AG04450 (cell line): ENCODE data around the gene SLC44A3. TPM values are rescaled to one million over a fixed set of nuclear protein-coding genes. Genes with fewer than 3 reads are reported as not detected.

ENCODE experiments used
- CTCF ChIA-PET: fragments of 300-600, 350-600 bp; formaldehyde crosslinking; extraction: SDS; loops from one replicate; lab custom pipeline; 2022; ENCODE audit warnings: antibody characterized with exemption, inconsistent platforms; lab: Charles Lee
- POLR2A ChIA-PET: fragments of 350-600 bp; formaldehyde crosslinking; extraction: SDS; loops from one replicate; lab custom pipeline; 2021; ENCODE audit warnings: antibody characterized with exemption, inconsistent platforms; lab: Yijun Ruan, JAX
- DNase-seq: peaks from one replicate; pipeline ENCODE4 v3.0.0-alpha.2; 2011; ENCODE audit warnings: low read depth, low spot score
- H3K27ac ChIP-seq: one replicate; pipeline ENCODE4 v1.5.1; 2012; ENCODE audit warnings: low read depth, low read length, control low read depth
- H3K27me3 ChIP-seq: one replicate; pipeline ENCODE4 v1.6.0; 2012; ENCODE audit warnings: low read length; ENCODE audit not compliant: control insufficient read depth, insufficient read depth
- H3K4me3 ChIP-seq: 2 replicates; pipeline ENCODE4 v1.5.1; 2011; ENCODE audit warnings: mild to moderate bottlenecking, low read depth, low read length, control low read depth
- H3K9me3 ChIP-seq: 2 replicates; pipeline ENCODE4 v1.5.1; 2012; ENCODE audit warnings: low read length; ENCODE audit not compliant: control insufficient read depth, insufficient read depth
- polyA plus RNA-seq: library from polyadenylated mRNA; depleted of rRNA; stranded (reverse); fragments of >200 nt; gene quantifications from 2 replicates; pipeline ENCODE4 v1.2.3, GENCODE V29; 2011
- TF ChIP-seq, protein P1 (sequence below): IDR thresholded peaks from 2 replicates; pipeline ENCODE4 v1.5.1; 2011; ENCODE audit warnings: low read depth, low read length, control low read depth, inconsistent platforms

The SLC44A3 gene
- polyA plus RNA-seq, 1 experiment, result 3.4 TPM

DNA sequence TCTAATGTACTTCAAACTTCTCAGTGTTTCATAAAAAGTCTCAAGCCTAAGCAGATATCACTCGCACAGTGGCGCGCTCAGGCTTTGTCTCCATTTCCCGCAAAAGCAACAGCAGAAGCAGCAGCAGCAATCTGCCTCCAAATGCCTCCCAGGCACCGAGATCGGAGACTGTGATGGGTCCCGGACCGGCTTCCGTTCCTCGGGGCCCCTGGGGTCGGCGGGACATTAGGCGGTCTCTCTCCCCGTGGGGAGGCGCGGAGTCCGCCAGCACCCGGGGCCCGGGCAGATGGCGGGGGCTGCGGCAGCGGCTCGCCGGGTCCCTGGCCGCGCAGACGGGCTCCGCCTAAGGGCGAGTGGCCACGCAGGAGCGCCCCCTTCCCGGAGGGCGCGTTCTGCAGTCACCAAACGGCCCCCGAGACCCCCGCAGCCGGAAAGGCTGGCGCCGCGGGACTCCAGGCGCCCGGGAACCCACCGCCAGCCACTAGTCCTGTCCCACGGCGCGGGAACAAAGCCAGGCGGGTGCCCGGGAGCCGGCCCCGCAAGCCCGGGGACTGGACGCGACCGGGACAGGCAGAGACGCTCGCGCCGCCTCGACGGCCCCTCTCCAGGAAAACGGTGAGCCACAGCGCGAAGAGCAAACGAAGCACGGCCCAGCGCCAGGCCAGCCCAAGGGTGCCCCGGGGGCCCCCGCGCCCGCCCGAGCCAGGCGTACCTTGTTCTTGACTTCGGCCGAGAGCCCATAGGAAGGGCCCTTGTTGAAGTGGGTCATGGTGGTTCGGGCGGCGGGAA is 106.2 kb downstream of the SLC44A3 start:
- TF ChIP-seq, protein P1, sequence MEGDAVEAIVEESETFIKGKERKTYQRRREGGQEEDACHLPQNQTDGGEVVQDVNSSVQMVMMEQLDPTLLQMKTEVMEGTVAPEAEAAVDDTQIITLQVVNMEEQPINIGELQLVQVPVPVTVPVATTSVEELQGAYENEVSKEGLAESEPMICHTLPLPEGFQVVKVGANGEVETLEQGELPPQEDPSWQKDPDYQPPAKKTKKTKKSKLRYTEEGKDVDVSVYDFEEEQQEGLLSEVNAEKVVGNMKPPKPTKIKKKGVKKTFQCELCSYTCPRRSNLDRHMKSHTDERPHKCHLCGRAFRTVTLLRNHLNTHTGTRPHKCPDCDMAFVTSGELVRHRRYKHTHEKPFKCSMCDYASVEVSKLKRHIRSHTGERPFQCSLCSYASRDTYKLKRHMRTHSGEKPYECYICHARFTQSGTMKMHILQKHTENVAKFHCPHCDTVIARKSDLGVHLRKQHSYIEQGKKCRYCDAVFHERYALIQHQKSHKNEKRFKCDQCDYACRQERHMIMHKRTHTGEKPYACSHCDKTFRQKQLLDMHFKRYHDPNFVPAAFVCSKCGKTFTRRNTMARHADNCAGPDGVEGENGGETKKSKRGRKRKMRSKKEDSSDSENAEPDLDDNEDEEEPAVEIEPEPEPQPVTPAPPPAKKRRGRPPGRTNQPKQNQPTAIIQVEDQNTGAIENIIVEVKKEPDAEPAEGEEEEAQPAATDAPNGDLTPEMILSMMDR, result peak; percentile 52
- ChIA-PET CTCF (interaction anchor here (1.3 to 2.2 kb wide), 2 partner anchors 115 to 117 kb away, joined by 3 to 12 read pairs; no protein-coding TSS in a partner anchor), POLR2A (interaction anchor here (0.5 to 1.6 kb wide), 11 partner anchors 8 to 134 kb away, joined by 3 to 7 read pairs (median 4); no protein-coding TSS in a partner anchor)
- no peaks in the 10 kb centered on the region for H3K9me3 ChIP-seq
- peak overlapping the region; percentile 87 for H3K4me3 ChIP-seq
- H3K27ac ChIP-seq, result peak overlapping the region; percentile 97
- H3K27me3 ChIP-seq, result no peaks in the 10 kb centered on the region
- no peak for DNase-seq

DNA sequence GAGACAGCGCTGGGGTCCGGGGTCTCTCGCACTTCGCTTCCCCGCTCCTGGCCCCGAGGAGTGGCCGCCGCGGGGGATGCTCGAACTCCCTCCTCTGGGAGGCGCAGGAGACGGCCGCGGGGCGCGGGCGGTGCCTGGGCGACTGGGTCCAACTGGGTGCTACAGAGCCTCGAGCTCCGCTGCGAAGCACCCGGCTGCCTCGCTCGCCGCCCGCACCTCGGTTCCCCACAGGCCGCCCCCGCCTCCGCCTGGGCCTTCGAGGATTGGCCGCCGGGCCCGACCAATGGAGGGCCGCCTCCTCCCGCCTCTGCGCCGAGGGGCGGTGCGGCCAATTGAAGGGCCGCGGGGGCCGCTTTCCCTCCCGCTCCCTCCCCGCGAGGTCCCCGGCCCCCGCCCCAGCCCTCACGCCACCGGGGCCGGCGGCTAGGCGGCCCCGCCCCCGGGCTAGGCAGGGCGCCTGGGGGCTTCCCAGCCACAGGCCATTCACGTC is 106.8 kb downstream of the SLC44A3 start, which contains the start of gene CNN3:
Gene CNN3, minus strand, starts transcription at position 196 of the 490 bp plus-strand sequence. CDS start 216 bp downstream, outside the sequence.
- ChIA-PET POLR2A (interaction anchor here (0.5 to 1.9 kb wide), 15 partner anchors 9 to 133 kb away, joined by 3 to 7 read pairs (median 4); no protein-coding TSS in a partner anchor), CTCF (interaction anchor here (0.6 to 2.2 kb wide), 5 partner anchors 8 to 116 kb away, joined by 3 to 12 read pairs (median 4); no protein-coding TSS in a partner anchor)
- TF ChIP-seq, protein P1, result no peak
- no peaks in the 10 kb centered on the region for H3K9me3 ChIP-seq
- H3K27me3 ChIP-seq, result no peaks in the 10 kb centered on the region
- DNase-seq, result peak; percentile 83
- peak within 1 kb of the TSS; percentile 97 for H3K27ac ChIP-seq
- peak within 1 kb of the TSS; percentile 87 for H3K4me3 ChIP-seq

DNA sequence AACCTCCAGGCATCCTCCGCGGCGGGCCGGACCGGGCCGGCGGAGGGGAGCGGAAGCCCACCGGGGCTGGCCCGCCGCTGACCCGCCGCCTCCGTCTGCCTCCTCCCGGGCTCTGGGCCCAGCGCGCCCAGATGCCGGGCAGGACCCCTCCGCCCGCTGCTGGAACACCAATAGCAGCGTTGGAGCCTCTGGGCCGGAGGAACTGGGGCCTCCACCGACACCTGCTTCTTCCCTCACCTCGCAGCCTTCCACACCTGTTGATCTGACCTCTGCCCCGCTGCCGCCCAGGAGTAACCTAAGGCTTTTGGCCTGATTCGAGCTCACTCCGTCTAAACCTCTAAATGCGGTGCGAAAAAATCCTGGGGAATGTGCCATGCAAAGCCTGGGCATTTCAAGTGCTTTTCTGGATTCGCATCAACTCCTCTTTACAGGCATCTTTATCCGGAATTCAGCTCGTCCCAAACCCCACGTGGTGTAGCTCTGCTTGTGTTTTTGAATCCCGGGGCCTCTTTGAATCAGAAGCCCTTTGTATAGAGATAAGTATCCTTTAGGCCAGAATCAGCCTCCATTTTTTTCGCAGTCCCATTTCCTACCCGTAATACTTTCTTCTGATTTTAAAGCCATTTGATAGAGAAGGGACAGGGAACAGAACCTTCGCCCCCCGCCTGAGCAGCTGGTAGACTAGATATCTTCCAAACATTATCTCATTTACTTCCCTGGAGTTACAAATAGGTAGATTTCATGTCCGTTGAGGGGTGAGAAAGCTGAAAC is 107.4 kb downstream of the SLC44A3 start:
- no peaks in the 10 kb centered on the region for H3K9me3 ChIP-seq
- POLR2A ChIA-PET, result interaction anchor here (0.5 to 1.9 kb wide), 15 partner anchors 8 to 332 kb away, joined by 3 to 7 read pairs (median 4); no protein-coding TSS in a partner anchor
- peak overlapping the region; percentile 91 for H3K27ac ChIP-seq
- CTCF ChIA-PET, result interaction anchor here (0.6 to 2.2 kb wide), 5 partner anchors 9 to 116 kb away, joined by 3 to 12 read pairs (median 4); no protein-coding TSS in a partner anchor
- TF ChIP-seq, protein P1, result no peak
- no peak for DNase-seq
- no peaks in the 10 kb centered on the region for H3K27me3 ChIP-seq
- peak overlapping the region; percentile 64 for H3K4me3 ChIP-seq

GRCh38 chr1:94928293-94928939 is 108.3 kb downstream of the SLC44A3 start:
- H3K4me3 ChIP-seq, result peak overlapping the region; percentile 64
- ChIA-PET CTCF (interaction anchor here (1.0 to 2.2 kb wide), 2 partner anchors 75 to 113 kb away, joined by 3 to 12 read pairs; no protein-coding TSS in a partner anchor), POLR2A (interaction anchor here (0.5 to 1.9 kb wide), 3 partner anchors 8 to 46 kb away, joined by 3 to 4 read pairs (median 3); no protein-coding TSS in a partner anchor)
- no peak for DNase-seq
- H3K27ac ChIP-seq, result peak overlapping the region; percentile 91
- TF ChIP-seq, protein P1, result no peak
- no peaks in the 10 kb centered on the region for H3K27me3 ChIP-seq
- no peaks in the 10 kb centered on the region for H3K9me3 ChIP-seq
